ENCODE measurements around the gene MTMR4. TPM values are rescaled to one million over a fixed set of nuclear protein-coding genes. Genes with fewer than 3 reads are reported as not detected.
A peak's percentile ranks its signal among the peaks of the same experiment; 100 is the strongest.
"Not testable (repeated sequence)": the region's sequence is repeated elsewhere in the genome, so short reads cannot be mapped to it uniquely, and the experiment has no call there.

MTMR4 gene
- total RNA-seq = 109 and 112 TPM in 2 replicates

- POLR2A ChIA-PET = interaction anchor here (0.5 to 9.0 kb wide), 17 partner anchors 9 to 1016 kb away, joined by 3 to 214 read pairs (median 6); partner anchors contain the start of genes HSF5, SUPT4H1 and TSPOAP1
- Mint-ChIP-seq H3K4me1 (peaks cover 75% of the 10 kb centered on the region), H3K9me3 (no peaks in the 10 kb centered on the region), H3K36me3 (ENCODE audit: low read depth) (peaks cover 50% of the 10 kb centered on the region), H3K4me3 (peak within 1 kb of the TSS; percentile 93), H3K27ac (peak within 1 kb of the TSS; percentile 83), H3K27me3 (no peaks in the 10 kb centered on the region)
- CTCF ChIA-PET = interaction anchor here (0.9 to 2.0 kb wide), 6 partner anchors 26 to 490 kb away, joined by 4 to 6 read pairs (median 4); partner anchors contain the start of genes HSF5 and SUPT4H1
- DNase-seq = peak; percentile 71
- peak; percentile 8 for ATAC-seq (ENCODE audit: low read depth)
- intact Hi-C loops (cut with micrococcal nuclease) = loop anchor here (1.0 to 10.0 kb wide), 5 partner anchors 9 to 1429 kb away; partner anchors contain the start of genes AKAP1, CLTC, MSI2 and SUPT4H1
- TF ChIP-seq, protein P1, sequence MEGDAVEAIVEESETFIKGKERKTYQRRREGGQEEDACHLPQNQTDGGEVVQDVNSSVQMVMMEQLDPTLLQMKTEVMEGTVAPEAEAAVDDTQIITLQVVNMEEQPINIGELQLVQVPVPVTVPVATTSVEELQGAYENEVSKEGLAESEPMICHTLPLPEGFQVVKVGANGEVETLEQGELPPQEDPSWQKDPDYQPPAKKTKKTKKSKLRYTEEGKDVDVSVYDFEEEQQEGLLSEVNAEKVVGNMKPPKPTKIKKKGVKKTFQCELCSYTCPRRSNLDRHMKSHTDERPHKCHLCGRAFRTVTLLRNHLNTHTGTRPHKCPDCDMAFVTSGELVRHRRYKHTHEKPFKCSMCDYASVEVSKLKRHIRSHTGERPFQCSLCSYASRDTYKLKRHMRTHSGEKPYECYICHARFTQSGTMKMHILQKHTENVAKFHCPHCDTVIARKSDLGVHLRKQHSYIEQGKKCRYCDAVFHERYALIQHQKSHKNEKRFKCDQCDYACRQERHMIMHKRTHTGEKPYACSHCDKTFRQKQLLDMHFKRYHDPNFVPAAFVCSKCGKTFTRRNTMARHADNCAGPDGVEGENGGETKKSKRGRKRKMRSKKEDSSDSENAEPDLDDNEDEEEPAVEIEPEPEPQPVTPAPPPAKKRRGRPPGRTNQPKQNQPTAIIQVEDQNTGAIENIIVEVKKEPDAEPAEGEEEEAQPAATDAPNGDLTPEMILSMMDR (IDR thresholded peaks at IDR 0.05) = no peak
Observed at GRCh38 chr17:58513965-58514769, at the start of gene MTMR4. Gene MTMR4 (minus strand): TSS chr17:58514638. CDS start chr17:58514407, 231 bp downstream.

DNA sequence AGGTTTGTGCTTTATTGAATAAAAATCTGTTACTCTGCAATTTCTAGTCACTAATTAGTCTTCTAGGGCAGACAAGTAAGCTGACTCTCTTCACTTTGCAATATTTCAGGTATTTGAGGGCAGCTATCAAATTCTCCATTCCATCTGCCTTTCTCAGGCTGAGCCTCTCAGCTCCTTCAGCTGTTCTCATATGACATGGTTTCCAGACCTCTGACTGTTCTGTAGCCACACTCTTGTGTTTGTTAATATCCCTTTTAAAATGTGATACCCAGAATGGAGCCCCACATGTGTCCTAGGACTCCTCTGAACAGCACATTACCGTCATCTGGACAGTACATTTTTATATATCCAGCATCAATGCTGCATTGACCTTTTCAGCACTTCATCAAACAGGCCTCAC is 46.1 kb upstream of the MTMR4 start:
- intact Hi-C loops (cut with micrococcal nuclease) = no loop called here
- no peaks in the 10 kb centered on the region for H3K36me3 Mint-ChIP-seq (ENCODE audit: low read depth)
- H3K27me3 Mint-ChIP-seq = no peaks in the 10 kb centered on the region
- H3K4me1 Mint-ChIP-seq = peaks cover 21% of the 10 kb centered on the region
- H3K9me3 Mint-ChIP-seq = no peaks in the 10 kb centered on the region
- ChIA-PET POLR2A (no interaction called here), CTCF (no interaction called here)
- DNase-seq (no peak), ATAC-seq (ENCODE audit: low read depth) (no peak)
- no peak overlapping the region for H3K27ac Mint-ChIP-seq
- H3K4me3 Mint-ChIP-seq = no peak overlapping the region
- TF ChIP-seq, protein P1 (IDR thresholded peaks at IDR 0.05) = no peak

- H3K36me3 Mint-ChIP-seq (ENCODE audit: low read depth) = no peaks in the 10 kb centered on the region
- DNase-seq (no peak), ATAC-seq (ENCODE audit: low read depth) (no peak)
- no peak overlapping the region for H3K27ac Mint-ChIP-seq
- H3K27me3 Mint-ChIP-seq = no peaks in the 10 kb centered on the region
- ChIA-PET POLR2A (no interaction called here), CTCF (no interaction called here)
- H3K4me1 Mint-ChIP-seq = peaks cover 33% of the 10 kb centered on the region
- intact Hi-C loops (cut with micrococcal nuclease) = no loop called here
- no peaks in the 10 kb centered on the region for H3K9me3 Mint-ChIP-seq
- TF ChIP-seq, protein P1 (IDR thresholded peaks at IDR 0.05) = no peak
- no peak overlapping the region for H3K4me3 Mint-ChIP-seq
Observed at GRCh38 chr17:58557981-58558380, 43.5 kb upstream of the MTMR4 start.

- intact Hi-C loops (cut with micrococcal nuclease) = no loop called here
- POLR2A ChIA-PET = interaction anchor here (1.7 kb wide), 1 partner anchor 75 kb away, joined by 6 read pairs; no protein-coding TSS in a partner anchor
- no peak for DNase-seq
- TF ChIP-seq, protein P1 (IDR thresholded peaks at IDR 0.05) = no peak
- no peaks in the 10 kb centered on the region for H3K27me3 Mint-ChIP-seq
- peak overlapping the region; percentile 75 for H3K27ac Mint-ChIP-seq
- peaks cover 33% of the 10 kb centered on the region for H3K4me1 Mint-ChIP-seq
- no peaks in the 10 kb centered on the region for H3K9me3 Mint-ChIP-seq
- CTCF ChIA-PET = no interaction called here
- peak; percentile 37 for ATAC-seq (ENCODE audit: low read depth)
- peak overlapping the region; percentile 50 for H3K4me3 Mint-ChIP-seq
- H3K36me3 Mint-ChIP-seq (ENCODE audit: low read depth) = no peaks in the 10 kb centered on the region
Observed at GRCh38 chr17:58556833-58557250, 42.4 kb upstream of the MTMR4 start.

- H3K9me3 Mint-ChIP-seq; H3K36me3 Mint-ChIP-seq (ENCODE audit: low read depth); H3K27me3 Mint-ChIP-seq; intact Hi-C loops (cut with micrococcal nuclease); CTCF ChIA-PET; POLR2A ChIA-PET; H3K4me3 Mint-ChIP-seq; ATAC-seq (ENCODE audit: low read depth); H3K27ac Mint-ChIP-seq; DNase-seq: not testable (repeated sequence)
- H3K4me1 Mint-ChIP-seq = peaks cover 33% of the 10 kb centered on the region
Observed at GRCh38 chr17:58555109-58555508, 40.7 kb upstream of the MTMR4 start.

Measured in activated B cell treated with CpG ODN at 0.5 μM for 24 hours (primary cell).